A549 (cell line): Measurements from ENCODE around the gene PRR19. TPM values are rescaled to one million over a fixed set of nuclear protein-coding genes. Genes with fewer than 3 reads are reported as not detected.

Source experiments
- ATAC-seq, 2 experiments: fragments of 200-7000 bp in 1 of 2; fragments of >200 bp in 1 of 2; cut with Nextera tagmentation in 1 of 2; cut with Tn5 transposase in 1 of 2; 3 replicates each; pipeline versions ENCODE4 v1.8.0 to v1.9.1; 2018 to 2020; ENCODE audit warnings: mild to moderate bottlenecking in 1 of 2, moderate library complexity in 1 of 2
- CTCF ChIA-PET: fragments of 300-600 bp; sonication (Branson Sonifier 250); formaldehyde crosslinking; extraction: SDS; loops from one replicate; lab custom pipeline; 2021; ENCODE audit warnings: antibody characterized with exemption, inconsistent platforms; lab: Yijun Ruan, JAX
- POLR2A ChIA-PET: fragments of 350-600 bp; formaldehyde crosslinking; extraction: SDS; loops from one replicate; lab custom pipeline; 2021; ENCODE audit warnings: antibody characterized with exemption, inconsistent platforms; lab: Yijun Ruan, JAX
- DNase-seq, 2 experiments: peaks; one replicate each; pipeline versions ENCODE4 v3.0.0 to v3.0.0-alpha.2; 2011 to 2016; ENCODE audit warnings: low read depth in 1 of 2, low spot score in 1 of 2
- FAIRE-seq: peaks from 2 replicates; lab custom pipeline; 2011; peaks lifted over from hg19 to GRCh38; lab: Jason Lieb, UNC
- H3K27ac ChIP-seq, 2 experiments: fragments of >200 bp; sonication (Bioruptor Twin); formaldehyde crosslinking; 3 replicates each; pipeline ENCODE4 v1.5.1; 2016 to 2017
- H3K4me1 ChIP-seq: fragments of >200 bp; sonication (Bioruptor Twin); formaldehyde crosslinking; 3 replicates; pipeline ENCODE4 v1.6.1; 2016
- H3K4me2 ChIP-seq: fragments of >200 bp; sonication (Bioruptor Twin); formaldehyde crosslinking; 3 replicates; pipeline ENCODE4 v1.6.1; 2016
- H3K4me3 ChIP-seq: fragments of >200 bp; sonication (Bioruptor Twin); formaldehyde crosslinking; 3 replicates; pipeline ENCODE4 v1.5.1; 2016
- H3K9me3 ChIP-seq: fragments of >200 bp; sonication (Bioruptor Twin); formaldehyde crosslinking; 3 replicates; pipeline ENCODE4 v1.6.1; 2016
- CEBPB ChIP-seq, 2 experiments: fragments of >200 bp in 1 of 2; sonication (Bioruptor Twin) in 1 of 2; formaldehyde crosslinking in 1 of 2; IDR thresholded peaks; 2 replicates each; pipeline ENCODE4 v1.6.1; 2012 to 2016
- CHD4 ChIP-seq: fragments of 200-600 bp; sonication (generic); IDR thresholded peaks from 2 replicates; pipeline ENCODE4 v1.6.1; 2016; ENCODE audit warnings: antibody characterized with exemption, mild to moderate bottlenecking, borderline replicate concordance
- EHMT2 ChIP-seq: fragments of 200-600 bp; sonication (generic); IDR thresholded peaks from 2 replicates; pipeline ENCODE4 v1.6.1; 2016; ENCODE audit warnings: antibody characterized with exemption, low read depth, mild to moderate bottlenecking, moderate library complexity
- FOSL2 ChIP-seq, 2 experiments: fragments of 450-650 bp in 1 of 2; fragments of >200 bp in 1 of 2; sonication (Bioruptor Twin) in 1 of 2; formaldehyde crosslinking; IDR thresholded peaks; 2 replicates each; pipeline versions ENCODE4 v1.5.0 to v1.6.1; 2016 to 2020; ENCODE audit warnings: mild to moderate bottlenecking in 1 of 2, moderate library complexity in 1 of 2
- GATA3 ChIP-seq: IDR thresholded peaks from 2 replicates; pipeline ENCODE4 v1.6.1; 2012; ENCODE audit warnings: borderline replicate concordance
- HDAC2 ChIP-seq: fragments of 200-600 bp; sonication (generic); IDR thresholded peaks from 2 replicates; pipeline ENCODE4 v1.6.1; 2016
- JUNB ChIP-seq: fragments of >200 bp; sonication (Bioruptor Twin); formaldehyde crosslinking; IDR thresholded peaks from 2 replicates; pipeline ENCODE4 v1.6.1; 2016
- MAFK ChIP-seq: fragments of 450-650 bp; IDR thresholded peaks from 2 replicates; pipeline ENCODE4 v1.6.1; 2014; ENCODE audit not compliant: partially characterized antibody
- PHF8 ChIP-seq: fragments of 200-600 bp; sonication (generic); IDR thresholded peaks from 2 replicates; pipeline ENCODE4 v1.6.1; 2016; ENCODE audit warnings: low read depth, mild to moderate bottlenecking, antibody characterized with exemption, moderate library complexity, borderline replicate concordance
- POLR2A ChIP-seq: IDR thresholded peaks from 2 replicates; pipeline ENCODE4 v1.6.1; 2012; ENCODE audit warnings: mild to moderate bottlenecking, low read length
- REST ChIP-seq: fragments of 200-600 bp; sonication (generic); IDR thresholded peaks from 2 replicates; pipeline ENCODE4 v1.6.1; 2016; ENCODE audit warnings: antibody characterized with exemption, mild to moderate bottlenecking, moderate library complexity
- RFX5 ChIP-seq: fragments of 450-650 bp; IDR thresholded peaks from 2 replicates; pipeline ENCODE4 v1.7.1; 2014; ENCODE audit warnings: antibody characterized with exemption, mild to moderate bottlenecking, moderate library complexity
- SMC3 ChIP-seq: fragments of >200 bp; sonication (Bioruptor Twin); formaldehyde crosslinking; IDR thresholded peaks from 3 replicates; pipeline ENCODE4 v1.6.1; 2018; ENCODE audit warnings: inconsistent platforms
- ZC3H11A ChIP-seq: fragments of 450-650 bp; IDR thresholded peaks from 2 replicates; pipeline ENCODE4 v1.6.1; 2014; ENCODE audit warnings: antibody characterized with exemption, mild to moderate bottlenecking
- ZNF302 ChIP-seq: fragments of 250-450 bp; sonication (Bioruptor Pico); IDR thresholded peaks from 2 replicates; pipeline ENCODE4 v1.9.0; 2021; ENCODE audit warnings: inconsistent platforms, mild to moderate bottlenecking, moderate library complexity
- WGBS: methylation state at CpG from one replicate; pipeline ENCODE4 v1.1.6; 2017; ENCODE audit errors: missing lambda C conversion rate; 5-methylcytosine and 5-hydroxymethylcytosine counted together
- polyA plus RNA-seq, 4 experiments: library from polyadenylated mRNA; depleted of rRNA in 3 of 4; stranded (reverse); fragments of >200 nt; fragmentation: RNase III in 1 of 4; extraction: RNeasy Plus Mini Kit Qiagen cat#74134 plus additional on column Dnase treatment in 1 of 4; gene quantifications; 2 replicates in 3 of 4; 3 replicates in 1 of 4; pipeline ENCODE4 v1.2.3, GENCODE V29; 2011 to 2017

Gene PRR19
- polyA plus RNA-seq, 2 of the 4 experiments (the other 2 are of a cell fraction): 1.1 to 4.5 TPM

GRCh38 chr19:42350417-42350816, 48.5 kb downstream of the PRR19 start:
- 76% methylated on average over 3 of the region's 3 CpGs for WGBS
- no peaks in the 10 kb centered on the region for H3K9me3 ChIP-seq
- ChIA-PET POLR2A (no interaction called here), CTCF (no interaction called here)
- FAIRE-seq (no peak), ATAC-seq (peak; percentile 35 to 39; a peak in 5 of 6 replicates), DNase-seq (no peak)
- H3K4me1 ChIP-seq: peaks cover 6% of the 10 kb centered on the region; the same call in 2 of the 3 replicates
- H3K4me3 ChIP-seq: no peak overlapping the region
- no peak for TF ChIP-seq EHMT2
- no peak for TF ChIP-seq REST
- TF ChIP-seq POLR2A: 0 out of 2 replicates have a peak, but pooled peaks have one; percentile 12
- TF ChIP-seq JUNB: no peak
- TF ChIP-seq SMC3: no peak
- no peak for TF ChIP-seq CEBPB (IDR thresholded peaks at IDR 0.05)
- no peak for TF ChIP-seq FOSL2 (IDR thresholded peaks at IDR 0.05)
- no peak for TF ChIP-seq FOSL2 (CRISPR knock-in tag; IDR thresholded peaks at IDR 0.05)
- no peak overlapping the region for H3K4me2 ChIP-seq
- no peak overlapping the region for H3K27ac ChIP-seq

GRCh38 chr19:42351079-42351735, 49.3 kb downstream of the PRR19 start:
- Histone ChIP-seq H3K4me2 (no peak overlapping the region), H3K4me3 (no peak overlapping the region), H3K27ac (no peak overlapping the region), H3K4me1 (peaks cover 6% of the 10 kb centered on the region; the same call in 2 of the 3 replicates), H3K9me3 (no peaks in the 10 kb centered on the region)
- no peak for TF ChIP-seq HDAC2
- TF ChIP-seq CHD4: no peak
- TF ChIP-seq REST: no peak
- TF ChIP-seq ZC3H11A: no peak
- TF ChIP-seq ZNF302 (CRISPR knock-in tag): no peak
- TF ChIP-seq FOSL2 (IDR thresholded peaks at IDR 0.05): no peak
- no peak for TF ChIP-seq FOSL2 (CRISPR knock-in tag; IDR thresholded peaks at IDR 0.05)
- TF ChIP-seq RFX5: no peak
- no peak for TF ChIP-seq EHMT2
- TF ChIP-seq PHF8: no peak
- no peak for TF ChIP-seq GATA3
- no peak for TF ChIP-seq MAFK
- CTCF ChIA-PET: no interaction called here
- no peak for DNase-seq
- POLR2A ChIA-PET: no interaction called here
- 92% methylated on average over 21 of the region's 21 CpGs for WGBS
- FAIRE-seq: no peak
- ATAC-seq: no peak
